GM10248 (cell line): ENCODE data around the gene SPEN.
A peak's percentile ranks its signal among the peaks of the same experiment; 100 is the strongest.

ENCODE experiments used
- CTCF ChIA-PET: fragments of 300-600 bp; sonication (Branson Sonifier 250); formaldehyde crosslinking; extraction: SDS; loops from one replicate; lab custom pipeline; 2021; ENCODE audit warnings: antibody characterized with exemption; lab: Yijun Ruan, JAX
- POLR2A ChIA-PET: fragments of 350-650 bp; sonication (Branson Sonifier 250); formaldehyde crosslinking; extraction: SDS; loops from one replicate; lab custom pipeline; 2020; ENCODE audit warnings: antibody characterized with exemption; lab: Yijun Ruan, JAX
- DNase-seq: peaks from one replicate; pipeline ENCODE4 v3.0.0; 2012; ENCODE audit errors: extremely low spot score
- TF ChIP-seq, protein P1 (sequence below): IDR thresholded peaks from 2 replicates; pipeline ENCODE4 v1.5.1; 2012; ENCODE audit warnings: mild to moderate bottlenecking, low read depth; ENCODE audit errors: extremely low read depth, missing control alignments, control extremely low read depth

SPEN gene

DNA sequence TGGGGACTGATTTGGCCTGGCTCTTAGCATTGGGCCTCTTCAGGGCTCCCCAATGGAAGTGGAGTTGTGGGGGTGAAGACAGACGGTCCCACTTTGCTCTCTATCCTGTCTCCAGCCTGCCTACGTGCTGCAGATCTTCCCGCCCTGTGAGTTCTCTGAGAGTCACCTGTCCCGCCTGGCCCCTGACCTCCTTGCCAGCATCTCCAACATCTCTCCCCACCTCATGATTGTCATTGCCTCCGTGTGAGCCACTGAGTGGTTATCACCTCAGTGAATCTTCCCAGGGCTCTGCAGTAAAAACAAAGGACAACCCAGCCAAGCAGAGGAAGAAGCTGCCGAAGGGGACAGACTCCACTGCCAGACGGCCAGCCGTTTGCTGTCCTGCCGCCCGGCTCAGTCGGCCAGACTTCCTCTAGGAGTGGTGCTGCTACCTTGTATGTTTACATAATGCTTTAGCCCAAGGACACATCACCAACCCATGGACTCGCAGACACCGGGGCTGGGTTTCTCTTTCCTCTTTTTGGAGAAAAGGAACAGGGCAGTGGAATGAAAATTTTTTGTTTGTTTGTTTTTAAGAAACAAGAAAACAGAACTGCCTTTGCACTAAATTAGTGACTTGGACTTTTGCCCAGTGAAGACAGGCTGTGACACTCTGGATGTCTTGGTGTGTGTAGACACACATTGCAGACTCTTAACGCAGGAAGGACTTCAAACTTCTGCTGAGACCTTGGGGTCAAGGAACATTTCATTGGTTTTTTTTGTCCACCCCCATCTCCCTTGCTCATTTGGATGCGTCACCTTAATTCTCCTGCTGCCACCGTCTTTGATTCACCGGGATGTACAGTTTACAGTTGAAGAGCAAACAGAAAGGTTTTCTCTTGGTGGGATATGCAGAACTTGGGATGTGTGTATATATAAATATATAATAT is 91.9 kb downstream of the SPEN start:
- no peak for DNase-seq
- TF ChIP-seq, protein P1, sequence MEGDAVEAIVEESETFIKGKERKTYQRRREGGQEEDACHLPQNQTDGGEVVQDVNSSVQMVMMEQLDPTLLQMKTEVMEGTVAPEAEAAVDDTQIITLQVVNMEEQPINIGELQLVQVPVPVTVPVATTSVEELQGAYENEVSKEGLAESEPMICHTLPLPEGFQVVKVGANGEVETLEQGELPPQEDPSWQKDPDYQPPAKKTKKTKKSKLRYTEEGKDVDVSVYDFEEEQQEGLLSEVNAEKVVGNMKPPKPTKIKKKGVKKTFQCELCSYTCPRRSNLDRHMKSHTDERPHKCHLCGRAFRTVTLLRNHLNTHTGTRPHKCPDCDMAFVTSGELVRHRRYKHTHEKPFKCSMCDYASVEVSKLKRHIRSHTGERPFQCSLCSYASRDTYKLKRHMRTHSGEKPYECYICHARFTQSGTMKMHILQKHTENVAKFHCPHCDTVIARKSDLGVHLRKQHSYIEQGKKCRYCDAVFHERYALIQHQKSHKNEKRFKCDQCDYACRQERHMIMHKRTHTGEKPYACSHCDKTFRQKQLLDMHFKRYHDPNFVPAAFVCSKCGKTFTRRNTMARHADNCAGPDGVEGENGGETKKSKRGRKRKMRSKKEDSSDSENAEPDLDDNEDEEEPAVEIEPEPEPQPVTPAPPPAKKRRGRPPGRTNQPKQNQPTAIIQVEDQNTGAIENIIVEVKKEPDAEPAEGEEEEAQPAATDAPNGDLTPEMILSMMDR: no peak
- ChIA-PET POLR2A (no interaction called here), CTCF (no interaction called here)

- TF ChIP-seq, protein P1: no peak
- DNase-seq: no peak
- ChIA-PET CTCF (no interaction called here), POLR2A (no interaction called here)
Observed at GRCh38 chr1:15940110-15941043, 92.9 kb downstream of the SPEN start.

- no peak for DNase-seq
- TF ChIP-seq, protein P1: no peak
- CTCF ChIA-PET: interaction anchor here (1.7 kb wide), 1 partner anchor 15 kb away, joined by 4 read pairs; no protein-coding TSS in a partner anchor
- POLR2A ChIA-PET: no interaction called here
Observed at GRCh38 chr1:15941044-15941840, 93.7 kb downstream of the SPEN start.

GRCh38 chr1:15941899-15942660 is 94.6 kb downstream of the SPEN start:
- peak; percentile 13 for DNase-seq
- ChIA-PET POLR2A (no interaction called here), CTCF (interaction anchor here (1.1 to 1.7 kb wide), 2 partner anchors 16 to 19 kb away, joined by 4 to 5 read pairs; no protein-coding TSS in a partner anchor)
- TF ChIP-seq, protein P1: no peak

DNA sequence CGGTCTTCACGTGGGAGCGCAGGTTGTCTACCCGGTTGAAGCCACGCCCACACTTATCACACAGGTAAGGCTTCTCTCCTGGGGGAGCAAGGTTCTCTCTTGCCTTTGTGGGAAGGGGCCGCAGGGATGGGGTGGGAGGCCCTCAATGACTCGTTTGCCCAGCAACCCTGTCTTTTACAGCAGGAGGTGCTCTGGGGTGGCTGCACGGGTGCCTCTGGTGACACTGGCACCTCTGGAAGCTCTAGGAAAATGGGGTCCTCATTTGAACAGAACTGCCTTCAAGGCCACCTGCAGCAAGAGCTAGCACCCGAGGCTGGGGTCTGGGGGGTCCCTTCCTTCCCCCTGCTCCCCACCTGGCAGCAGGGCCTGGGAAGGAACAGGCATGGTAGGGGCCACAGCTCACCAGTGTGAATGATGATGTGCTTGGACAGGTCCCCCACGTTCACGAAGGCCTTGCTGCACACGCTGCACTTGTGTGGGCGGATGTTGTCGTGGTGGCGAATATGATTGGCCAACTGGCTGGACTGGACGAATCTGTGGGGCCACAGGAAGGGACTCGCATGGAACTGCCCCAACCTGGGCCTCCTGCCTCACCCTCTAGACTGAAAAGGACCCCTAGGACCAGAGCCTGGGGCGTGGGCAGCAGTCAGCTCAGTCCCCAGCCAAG is 95.3 kb downstream of the SPEN start:
- POLR2A ChIA-PET: no interaction called here
- CTCF ChIA-PET: interaction anchor here (1.1 to 1.9 kb wide), 3 partner anchors 16 to 128 kb away, joined by 4 to 8 read pairs (median 5); no protein-coding TSS in a partner anchor
- no peak for DNase-seq
- TF ChIP-seq, protein P1: no peak
